Cardiac muscle cell (in vitro differentiated cells and primary cell): ENCODE results near the gene SPATA12. TPM values are rescaled to one million over a fixed set of nuclear protein-coding genes. Genes with fewer than 3 reads are reported as not detected.

Source experiments
- DNase-seq, 2 donors: peaks; one replicate each; pipeline versions ENCODE4 v3.0.0 to v3.0.0-alpha.2; 2010 to 2017; ENCODE audit warnings: low read depth in 1 of 2, low spot score in 1 of 2
- H3K27ac ChIP-seq: fragments of 200-600 bp; sonication (generic); 2 replicates; pipeline ENCODE4 v1.5.1; 2016
- H3K27me3 ChIP-seq: fragments of 200-600 bp; sonication (generic); 2 replicates; pipeline ENCODE4 v1.6.0; 2016; ENCODE audit warnings: control low read depth
- H3K36me3 ChIP-seq: fragments of 200-600 bp; sonication (generic); 2 replicates; pipeline ENCODE4 v1.5.1; 2016; ENCODE audit warnings: control low read depth
- H3K4me1 ChIP-seq: fragments of 200-600 bp; sonication (generic); 2 replicates; pipeline ENCODE4 v1.8.1; 2017; ENCODE audit warnings: low read depth, mild to moderate bottlenecking, mixed run types
- H3K4me3 ChIP-seq: fragments of 200-600 bp; sonication (generic); 2 replicates; pipeline ENCODE4 v1.5.1; 2016; ENCODE audit warnings: mild to moderate bottlenecking
- H3K9me3 ChIP-seq: fragments of 200-600 bp; sonication (generic); 2 replicates; pipeline ENCODE4 v1.5.1; 2017; ENCODE audit warnings: low read depth, mild to moderate bottlenecking, control low read depth
- polyA plus RNA-seq: library from polyadenylated mRNA; unstranded; fragments of >200 nt; fragmentation: Nextera tagmentation; extraction: Ambion mirVana; gene quantifications from 2 replicates; pipeline ENCODE4 v1.2.1, GENCODE V29; 2016
- total RNA-seq: library from RNA; depleted of rRNA; stranded (reverse); fragments of >200 nt; gene quantifications from 2 replicates; pipeline ENCODE4 v1.2.3, GENCODE V29; 2016
- TF ChIP-seq, protein P1 (sequence below): IDR thresholded peaks from 2 replicates; pipeline ENCODE4 v1.5.1; 2012; ENCODE audit warnings: low read depth, mild to moderate bottlenecking, low read length

Gene SPATA12
- total and polyA plus RNA-seq, 2 experiments from 2014 or later = not detected

DNA sequence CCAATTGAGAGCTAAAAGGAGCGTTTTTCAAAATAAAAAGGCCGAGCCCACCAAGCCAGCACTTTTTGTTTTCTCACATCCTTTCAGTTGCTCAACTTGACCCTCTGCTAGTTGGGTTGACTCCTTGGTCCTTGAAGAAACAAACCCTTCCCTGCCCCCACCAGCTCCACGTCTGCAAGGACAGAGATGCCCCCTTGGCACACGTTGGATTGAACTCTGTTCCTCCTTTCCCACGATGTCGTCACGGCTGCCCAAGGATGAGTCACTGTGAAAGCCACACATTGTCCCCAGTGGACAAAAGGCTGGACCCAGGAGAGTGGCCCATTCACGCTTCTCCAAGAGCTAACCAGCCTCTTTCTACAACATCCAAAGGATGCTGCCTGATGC, 43.0 kb upstream of the SPATA12 start:
- Histone ChIP-seq H3K27ac (peak overlapping the region; percentile 90), H3K36me3 (no peaks in the 10 kb centered on the region), H3K4me3 (no peak overlapping the region), H3K4me1 (peaks cover 42% of the 10 kb centered on the region), H3K27me3 (no peaks in the 10 kb centered on the region), H3K9me3 (no peaks in the 10 kb centered on the region)
- TF ChIP-seq, protein P1, sequence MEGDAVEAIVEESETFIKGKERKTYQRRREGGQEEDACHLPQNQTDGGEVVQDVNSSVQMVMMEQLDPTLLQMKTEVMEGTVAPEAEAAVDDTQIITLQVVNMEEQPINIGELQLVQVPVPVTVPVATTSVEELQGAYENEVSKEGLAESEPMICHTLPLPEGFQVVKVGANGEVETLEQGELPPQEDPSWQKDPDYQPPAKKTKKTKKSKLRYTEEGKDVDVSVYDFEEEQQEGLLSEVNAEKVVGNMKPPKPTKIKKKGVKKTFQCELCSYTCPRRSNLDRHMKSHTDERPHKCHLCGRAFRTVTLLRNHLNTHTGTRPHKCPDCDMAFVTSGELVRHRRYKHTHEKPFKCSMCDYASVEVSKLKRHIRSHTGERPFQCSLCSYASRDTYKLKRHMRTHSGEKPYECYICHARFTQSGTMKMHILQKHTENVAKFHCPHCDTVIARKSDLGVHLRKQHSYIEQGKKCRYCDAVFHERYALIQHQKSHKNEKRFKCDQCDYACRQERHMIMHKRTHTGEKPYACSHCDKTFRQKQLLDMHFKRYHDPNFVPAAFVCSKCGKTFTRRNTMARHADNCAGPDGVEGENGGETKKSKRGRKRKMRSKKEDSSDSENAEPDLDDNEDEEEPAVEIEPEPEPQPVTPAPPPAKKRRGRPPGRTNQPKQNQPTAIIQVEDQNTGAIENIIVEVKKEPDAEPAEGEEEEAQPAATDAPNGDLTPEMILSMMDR = no peak
- peak in 1 of 2 donors; percentile 41 for DNase-seq

DNA sequence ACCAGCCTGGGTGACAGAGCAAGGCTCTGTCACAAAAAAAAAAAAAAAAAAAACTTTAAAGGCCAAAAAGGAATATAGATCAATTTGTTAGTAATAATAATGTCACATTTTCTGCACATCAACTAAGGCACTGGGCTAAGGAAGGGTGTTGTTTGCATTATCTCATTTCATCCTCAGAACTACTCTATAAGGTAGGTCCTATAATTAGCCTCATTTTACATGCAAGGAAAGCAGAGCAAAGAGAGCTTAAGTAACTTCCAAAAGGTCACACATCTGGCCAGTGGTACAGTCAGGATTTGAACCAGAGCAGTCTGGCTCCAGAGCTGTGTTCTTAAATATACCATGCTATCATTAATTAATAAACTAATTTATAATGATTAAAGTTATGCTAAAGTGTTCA, 42.2 kb upstream of the SPATA12 start:
- Histone ChIP-seq H3K4me3 (no peak overlapping the region), H3K27ac (no peak overlapping the region), H3K9me3 (no peaks in the 10 kb centered on the region), H3K36me3 (no peaks in the 10 kb centered on the region), H3K4me1 (peaks cover 42% of the 10 kb centered on the region), H3K27me3 (no peaks in the 10 kb centered on the region)
- no peak for DNase-seq
- TF ChIP-seq, protein P1 = no peak

DNA sequence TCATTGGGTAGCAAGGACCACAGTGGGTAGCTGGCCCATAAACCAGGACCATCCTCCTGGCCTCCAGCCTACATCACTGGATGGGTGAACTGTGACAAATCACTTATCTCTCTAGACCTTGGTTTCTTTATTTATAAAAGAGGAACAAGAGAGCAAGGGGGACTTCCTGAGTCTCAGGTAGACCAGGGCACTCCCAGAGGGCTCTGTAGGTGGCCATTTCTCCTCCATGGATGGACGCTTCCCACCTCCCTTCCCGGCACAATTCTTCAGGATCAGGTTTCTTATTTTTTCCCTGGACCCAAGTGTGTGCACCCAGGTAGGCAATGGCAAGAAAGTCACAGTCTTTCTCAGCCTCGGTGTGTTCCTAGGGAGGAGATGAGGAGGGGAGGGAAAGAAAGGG, 41.4 kb upstream of the SPATA12 start:
- H3K4me1 ChIP-seq = peaks cover 42% of the 10 kb centered on the region
- DNase-seq = no peak
- TF ChIP-seq, protein P1 = no peak
- H3K27ac ChIP-seq = no peak overlapping the region
- no peaks in the 10 kb centered on the region for H3K36me3 ChIP-seq
- H3K27me3 ChIP-seq = no peaks in the 10 kb centered on the region
- no peaks in the 10 kb centered on the region for H3K9me3 ChIP-seq
- no peak overlapping the region for H3K4me3 ChIP-seq

DNA sequence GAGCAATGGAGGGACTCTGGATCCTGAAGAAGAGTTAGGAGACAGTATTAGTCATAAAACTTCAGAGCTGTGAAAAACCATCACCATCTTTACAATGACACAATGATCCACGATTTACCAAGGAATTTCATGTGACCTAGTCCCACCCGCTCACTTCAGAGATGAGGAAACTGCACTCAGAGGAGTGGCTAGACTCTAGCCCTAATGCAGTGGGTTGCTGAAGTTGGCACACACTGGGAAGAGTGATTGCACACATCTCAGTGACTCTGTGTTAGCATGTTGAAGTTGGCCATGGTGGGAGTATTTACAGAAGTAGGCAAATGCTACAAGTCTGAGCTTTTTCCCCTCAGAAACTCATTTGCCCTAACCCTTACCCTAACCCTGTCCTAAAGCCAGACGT, 35.2 kb upstream of the SPATA12 start:
- no peaks in the 10 kb centered on the region for H3K27me3 ChIP-seq
- TF ChIP-seq, protein P1 = no peak
- H3K4me1 ChIP-seq = peaks cover 8% of the 10 kb centered on the region
- no peak overlapping the region for H3K27ac ChIP-seq
- H3K36me3 ChIP-seq = no peaks in the 10 kb centered on the region
- H3K4me3 ChIP-seq = no peak overlapping the region
- no peaks in the 10 kb centered on the region for H3K9me3 ChIP-seq
- DNase-seq = no peak

DNA sequence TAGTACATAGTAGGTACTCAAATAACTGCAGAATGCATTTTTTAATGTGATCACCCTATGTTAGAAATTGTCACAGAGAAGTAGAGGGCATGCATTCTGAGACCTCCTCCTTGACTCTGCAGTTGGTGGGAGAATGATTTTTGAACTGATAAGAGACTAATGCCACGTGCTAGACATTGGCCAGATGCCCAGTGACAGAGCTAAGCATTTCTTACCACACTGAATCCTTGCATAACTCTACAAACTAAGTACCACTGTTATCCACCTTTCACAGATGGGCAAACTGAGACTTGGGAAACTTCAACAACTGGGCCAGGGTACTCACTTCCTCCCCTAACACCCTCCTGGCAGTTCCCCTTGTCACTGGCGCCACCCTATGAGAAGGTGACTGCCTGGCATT, 33.5 kb upstream of the SPATA12 start:
- H3K4me3 ChIP-seq = no peak overlapping the region
- H3K27me3 ChIP-seq = no peaks in the 10 kb centered on the region
- no peaks in the 10 kb centered on the region for H3K9me3 ChIP-seq
- no peak overlapping the region for H3K27ac ChIP-seq
- DNase-seq = peak in 1 of 2 donors; percentile 62
- H3K36me3 ChIP-seq = no peaks in the 10 kb centered on the region
- peaks cover 15% of the 10 kb centered on the region for H3K4me1 ChIP-seq
- TF ChIP-seq, protein P1 = no peak

DNA sequence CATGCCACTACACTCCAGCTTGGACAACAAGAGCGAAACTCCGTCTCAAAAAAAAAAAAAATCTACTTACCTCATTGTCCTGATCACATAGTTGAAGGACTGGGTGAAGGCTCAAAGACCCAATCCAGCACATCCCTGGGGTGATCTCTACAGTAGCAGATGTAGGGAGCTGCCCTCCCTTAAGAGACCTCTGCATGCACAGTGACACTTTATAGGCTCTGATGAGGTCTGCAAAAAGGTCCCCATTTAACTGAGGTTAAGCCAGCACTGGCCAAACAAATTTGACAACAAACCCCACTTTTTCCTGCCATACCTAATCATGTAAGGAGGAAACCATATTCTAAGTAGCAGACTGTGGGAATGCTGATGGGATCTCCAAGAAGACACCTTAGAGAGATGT, 31.1 kb upstream of the SPATA12 start:
- TF ChIP-seq, protein P1 = no peak
- H3K4me3 ChIP-seq = no peak overlapping the region

More for the DNA sequence above, 31.1 kb upstream of the SPATA12 start:
- H3K4me1 ChIP-seq = peaks cover 15% of the 10 kb centered on the region
- no peak for DNase-seq
- H3K36me3 ChIP-seq = no peaks in the 10 kb centered on the region
- H3K9me3 ChIP-seq = no peaks in the 10 kb centered on the region
- H3K27ac ChIP-seq = peak overlapping the region; percentile 62
- H3K27me3 ChIP-seq = no peaks in the 10 kb centered on the region
